Activated T-cell treated with anti-CD3 and anti-CD28 coated beads for 24 hours (primary cell): ENCODE data around the gene CUL5.

ENCODE experiments used
- DNase-seq: peaks from one replicate; pipeline ENCODE4 v3.0.0-alpha.2; 2020; ENCODE audit warnings: low read depth

The CUL5 gene

GRCh38 chr11:108008656-108009496, at the start of gene CUL5:
CUL5 (plus strand) TSS chr11:108008898; CDS start chr11:108009349, 451 bp downstream.
- peak; percentile 86 for DNase-seq

- DNase-seq: no peak
Measured at GRCh38 chr11:107961480-107961879, 47.2 kb upstream of the CUL5 start.

- DNase-seq: no peak
Measured at GRCh38 chr11:107962181-107962580, 46.5 kb upstream of the CUL5 start.

DNA sequence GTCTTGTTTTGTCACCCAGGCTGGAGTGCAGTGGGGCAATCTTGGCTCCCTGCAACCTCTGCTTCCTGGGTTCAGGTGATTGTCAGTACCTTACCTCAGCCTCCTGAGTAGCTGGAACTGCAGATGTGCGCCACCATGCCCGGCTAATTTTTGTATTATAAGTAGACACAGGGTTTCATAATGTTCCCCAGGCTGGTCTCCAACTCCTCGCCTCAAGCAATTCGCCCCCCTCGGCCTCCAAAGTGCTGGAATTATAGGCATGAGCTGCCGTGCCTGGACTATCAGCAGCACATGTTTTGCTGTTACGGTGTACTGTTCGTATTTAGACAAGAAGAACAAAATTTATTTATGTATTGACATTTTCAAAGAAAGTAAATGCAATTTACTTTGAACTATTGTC, 45.6 kb upstream of the CUL5 start:
- DNase-seq: no peak

DNA sequence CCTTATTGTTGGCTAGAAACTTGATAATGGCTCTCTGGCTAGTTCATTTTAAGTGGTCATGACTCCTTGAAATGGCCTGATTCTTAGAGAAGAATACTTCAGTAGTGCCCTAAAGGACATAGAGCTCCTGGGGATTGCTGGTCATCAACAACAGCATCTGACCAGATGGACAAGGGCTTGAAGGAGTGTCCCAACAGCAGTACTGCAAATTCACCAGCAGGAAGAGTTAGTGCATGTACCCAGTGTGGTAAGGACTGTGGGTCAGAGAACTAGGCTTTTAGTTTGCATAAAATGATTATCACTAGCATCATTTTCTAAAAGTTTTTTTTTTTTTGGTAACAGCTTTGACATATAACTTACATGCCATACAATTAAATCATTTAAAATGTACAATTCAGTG, 39.5 kb upstream of the CUL5 start:
- DNase-seq: no peak

DNA sequence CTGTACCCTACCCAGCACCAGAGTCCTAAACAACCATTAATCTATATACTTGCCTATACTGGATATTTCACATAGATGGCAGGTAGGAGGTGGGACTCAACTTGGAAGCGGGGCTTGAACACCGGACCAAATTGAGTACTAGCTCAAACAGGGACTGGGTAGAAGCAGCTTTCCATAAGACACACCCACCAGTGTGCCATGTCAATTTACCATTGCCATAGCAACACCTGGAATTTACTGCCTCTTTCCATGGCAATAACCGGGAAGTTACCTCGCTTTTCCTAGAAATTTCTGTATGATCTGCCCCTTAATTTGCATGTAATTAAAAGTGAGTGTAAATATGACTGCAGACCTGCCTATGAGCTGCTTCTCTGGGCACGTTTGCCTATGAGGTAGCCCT, 38.6 kb upstream of the CUL5 start:
- no peak for DNase-seq

DNA sequence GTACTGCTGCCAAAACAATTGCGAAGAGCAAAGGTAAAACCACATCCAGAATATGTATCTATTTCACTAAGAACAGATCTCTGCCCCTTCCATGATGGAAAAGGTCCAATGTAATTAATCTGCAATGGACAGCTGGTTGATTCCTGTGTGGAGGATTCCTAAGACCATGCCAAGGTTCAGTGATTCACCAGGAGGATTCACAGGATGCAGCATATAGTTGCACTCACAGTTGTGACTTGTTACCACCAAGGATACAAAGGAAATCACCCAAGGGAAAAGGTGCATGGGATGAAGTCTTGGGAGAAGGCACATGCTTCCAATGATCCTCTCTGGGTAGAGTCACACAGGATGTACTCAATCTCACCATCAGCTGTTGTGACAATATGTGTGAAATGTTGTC, 35.1 kb upstream of the CUL5 start:
- DNase-seq: no peak

DNA sequence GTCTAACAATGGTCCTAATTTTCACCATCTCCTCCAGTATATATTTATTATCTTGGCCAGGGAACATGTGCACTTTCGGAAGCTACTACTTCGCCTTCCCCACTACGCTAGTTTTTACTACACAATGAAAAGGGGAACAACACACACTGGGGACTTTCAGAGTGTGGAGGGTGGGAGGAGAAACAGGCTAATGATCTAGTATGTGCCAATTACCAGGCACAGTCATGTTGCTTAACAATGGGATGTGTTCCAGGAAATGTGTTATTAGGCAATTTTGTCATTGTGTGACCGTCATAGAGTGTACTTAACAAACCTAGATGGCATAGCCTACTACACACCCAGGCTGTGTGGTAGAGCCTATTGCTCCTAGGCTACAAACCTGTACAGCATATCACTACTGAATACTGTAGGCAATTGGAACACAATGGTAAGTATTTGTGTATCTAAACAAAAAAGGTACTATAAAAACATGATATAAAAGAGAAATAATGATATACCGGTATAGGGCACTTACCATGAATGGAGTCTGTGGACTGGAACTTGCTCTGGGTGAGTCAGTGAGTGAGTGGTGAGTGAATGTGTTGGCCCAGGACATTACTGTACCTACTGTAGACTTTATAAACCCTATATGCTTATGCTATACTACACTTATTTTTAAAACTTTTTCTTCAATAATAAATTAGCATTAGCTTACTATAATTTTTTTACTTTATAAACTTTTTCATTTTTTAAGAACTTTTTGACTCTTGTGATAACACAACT, 20.1 kb upstream of the CUL5 start:
- no peak for DNase-seq

DNA sequence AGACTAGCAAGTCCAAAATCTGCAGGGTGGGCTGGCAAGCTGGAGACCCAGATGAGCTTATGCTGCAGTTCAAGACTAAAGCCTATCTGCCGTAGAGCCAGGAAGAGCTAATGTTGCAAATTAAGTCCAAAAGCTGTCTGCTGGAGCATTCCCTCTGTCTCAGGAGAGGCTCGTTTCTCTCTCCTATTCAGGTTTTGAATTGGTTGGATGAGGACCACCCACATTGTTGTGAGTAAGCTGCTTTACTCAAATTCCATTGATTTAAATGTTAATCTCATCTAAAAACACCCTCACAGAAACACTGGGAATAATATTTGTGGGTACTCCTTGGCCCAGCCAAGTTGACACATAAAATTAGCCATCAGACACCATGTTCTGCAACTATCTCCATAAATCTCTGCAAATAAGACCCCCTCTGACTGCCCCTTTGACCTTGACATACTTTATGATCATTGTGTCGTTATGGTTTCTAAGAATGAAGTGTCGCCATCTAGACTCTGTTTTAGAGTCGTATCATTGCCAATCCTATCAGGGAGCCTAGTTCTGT, 16.8 kb upstream of the CUL5 start:
- DNase-seq: no peak

DNA sequence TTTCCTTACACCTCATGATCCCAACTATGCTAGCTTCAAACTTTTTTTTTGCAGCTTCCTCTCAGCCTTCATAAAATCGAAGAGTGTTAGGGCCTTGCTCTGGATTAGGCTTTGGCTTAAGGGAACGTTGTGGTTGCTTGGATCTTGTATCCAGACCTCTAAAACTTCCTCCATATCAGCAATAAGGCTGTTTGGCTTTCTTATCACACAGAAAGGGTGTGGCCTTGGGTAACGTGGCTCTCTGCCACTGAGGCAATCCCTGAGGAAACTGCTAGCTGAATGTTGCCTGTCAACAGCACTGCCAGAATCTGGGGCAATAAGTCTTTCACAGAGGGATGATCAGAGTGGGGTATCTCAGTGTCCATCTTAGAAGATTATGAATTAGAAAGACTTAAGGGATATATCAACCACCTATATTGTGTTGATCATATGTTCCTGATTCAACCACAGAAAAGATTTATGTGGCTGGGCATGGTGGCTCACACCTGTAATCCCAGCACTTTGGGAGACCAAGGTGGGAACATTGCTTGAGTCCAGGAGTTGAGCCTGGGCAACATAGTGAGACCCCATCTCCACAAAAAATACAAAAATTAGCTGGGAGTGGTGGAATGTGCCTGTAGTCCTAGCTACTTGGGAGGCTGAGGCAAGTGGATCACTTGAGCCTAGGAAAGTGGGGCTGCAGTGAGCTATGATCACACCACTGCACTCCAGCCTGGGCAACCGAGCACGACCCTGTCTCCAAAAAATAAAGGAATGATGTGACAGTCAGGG, 12.5 kb upstream of the CUL5 start:
- no peak for DNase-seq

GRCh38 chr11:107998761-107999160, 9.9 kb upstream of the CUL5 start:
- DNase-seq: no peak

GRCh38 chr11:107999759-108000455, 8.8 kb upstream of the CUL5 start:
- DNase-seq: no peak

DNA sequence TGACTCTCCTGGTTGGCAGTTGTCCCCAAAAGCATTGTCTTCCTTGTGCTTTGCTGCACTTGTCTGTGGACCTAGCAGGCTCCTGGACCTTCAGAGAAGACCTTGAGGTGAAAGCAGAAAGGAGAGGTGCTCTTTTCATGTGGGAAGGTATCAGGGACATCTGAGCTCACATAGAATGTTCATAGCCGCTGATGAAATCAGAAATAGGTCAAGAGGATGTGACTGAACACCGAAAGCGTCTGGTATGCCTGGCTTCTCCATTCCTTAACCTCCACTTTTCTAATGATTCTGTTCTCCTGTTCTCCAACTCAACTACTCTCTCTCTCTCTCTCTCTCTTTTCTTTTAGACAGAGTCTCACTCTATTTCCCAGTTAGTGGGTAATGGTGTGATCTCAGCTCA, 6.2 kb upstream of the CUL5 start:
- DNase-seq: no peak

DNA sequence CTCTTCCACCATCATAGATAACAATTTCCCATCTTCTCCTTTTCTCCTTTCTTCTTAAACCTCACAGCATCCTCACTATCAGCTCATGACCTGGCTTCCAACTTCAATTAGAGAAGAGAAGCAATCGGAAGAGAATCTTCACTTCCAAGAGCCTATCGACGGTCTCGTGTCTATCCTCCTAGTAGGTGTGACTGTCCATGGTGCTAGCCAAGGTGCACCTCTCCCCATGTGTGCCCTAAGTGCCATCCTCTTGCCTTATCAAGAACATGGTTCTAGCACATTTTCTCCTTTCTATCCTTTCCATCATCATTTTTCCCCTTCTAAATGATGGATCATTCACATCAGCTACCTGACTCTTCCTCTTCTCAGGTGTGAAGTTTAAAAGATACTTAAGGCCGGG, 5.1 kb upstream of the CUL5 start:
- no peak for DNase-seq

- DNase-seq: no peak
Measured at GRCh38 chr11:108007819-108008218, 879 bp upstream of the CUL5 start.

- no peak for DNase-seq
Measured at GRCh38 chr11:108009497-108010370, 1.0 kb downstream of the CUL5 start.

GRCh38 chr11:108012139-108012725, 3.5 kb downstream of the CUL5 start:
- no peak for DNase-seq

DNA sequence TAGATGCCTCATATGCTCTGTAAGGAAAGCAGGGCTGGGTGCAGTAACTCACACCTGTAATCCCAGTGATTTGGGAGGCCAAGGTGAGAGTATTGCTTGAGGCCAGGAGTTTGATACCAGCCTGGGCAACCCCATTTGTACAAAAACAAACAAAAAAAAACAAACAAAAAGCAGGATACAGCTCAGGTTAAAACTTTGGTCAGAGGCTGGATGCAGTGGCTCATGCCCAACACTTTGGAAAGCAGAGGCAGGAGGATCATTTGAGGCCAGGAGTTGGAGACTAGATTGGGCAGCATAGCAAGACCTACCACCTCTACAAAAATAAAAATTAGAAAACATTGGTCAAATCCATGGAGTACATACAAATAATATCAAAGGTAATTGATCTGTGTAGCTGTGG, 7.9 kb downstream of the CUL5 start:
- DNase-seq: no peak

DNA sequence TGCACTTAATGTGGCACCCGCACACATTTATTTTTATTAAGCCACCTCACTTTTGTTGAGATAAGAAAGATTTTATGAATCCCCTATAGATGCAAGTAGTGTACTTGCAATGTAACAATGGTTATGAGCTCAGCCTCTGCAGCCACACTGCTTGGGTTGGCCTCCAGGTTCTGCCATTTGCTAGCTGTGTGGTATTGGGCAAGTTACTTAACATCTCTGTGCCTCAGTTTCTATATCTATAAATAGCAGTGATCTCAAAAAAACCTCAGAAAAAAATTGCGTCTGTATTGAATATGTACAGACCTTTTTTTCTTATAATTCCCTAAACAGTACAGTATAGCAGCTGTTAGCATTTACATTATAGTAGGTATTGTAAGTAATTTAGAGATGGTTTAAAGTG, 10.0 kb downstream of the CUL5 start:
- DNase-seq: no peak

DNA sequence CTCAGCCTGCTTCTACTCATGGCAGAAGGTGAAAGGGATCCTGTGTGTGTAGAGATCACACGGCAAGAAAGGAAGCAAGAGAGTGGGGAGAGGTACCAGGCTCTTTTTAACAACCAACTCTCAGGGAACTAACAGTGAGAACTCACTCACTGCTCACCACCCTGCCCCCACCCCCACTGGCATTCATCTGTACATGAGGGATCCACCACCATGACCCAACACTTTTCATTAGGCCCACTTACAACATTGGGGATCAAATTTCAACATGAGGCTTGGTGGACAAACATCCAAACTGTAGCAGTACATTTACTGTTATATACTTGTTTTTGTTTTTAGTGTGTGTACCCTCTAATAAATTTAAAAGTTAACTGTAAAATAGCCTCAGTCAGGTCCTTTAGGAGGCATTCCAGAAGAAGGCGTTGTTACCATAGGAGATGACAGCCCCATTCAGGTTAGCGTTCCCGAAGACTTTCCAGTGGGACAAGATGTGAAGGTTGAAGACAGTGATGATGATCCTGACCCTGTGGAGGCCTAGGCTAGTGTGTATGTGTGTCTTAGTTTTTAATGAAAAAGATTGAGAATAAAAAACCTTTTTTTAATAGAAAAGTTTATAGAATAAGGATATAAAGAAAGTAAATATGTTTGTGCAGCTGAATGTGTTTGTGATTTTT, 11.3 kb downstream of the CUL5 start:
- DNase-seq: no peak
